Stomach (tissue), 4 donors: ENCODE results near the gene TRPM1.

Source experiments
- CTCF ChIP-seq, 7 experiments: fragments of 450-650 bp in 4 of 7; fragments of 200-600 bp in 3 of 7; sonication (generic) in 3 of 7; IDR thresholded peaks; one replicate each; pipeline ENCODE4 v1.5.1; 2016 to 2019; ENCODE audit warnings: antibody characterized with exemption in 7 of 7, control low read depth in 2 of 7, mild to moderate bottlenecking in 1 of 7
- EP300 ChIP-seq: sonication (generic); formaldehyde crosslinking; IDR thresholded peaks from one replicate; pipeline ENCODE4 v1.6.1; 2017; ENCODE audit warnings: antibody characterized with exemption
- POLR2A ChIP-seq, 4 donors: fragments of 450-650 bp; IDR thresholded peaks; one replicate each; pipeline ENCODE4 v1.6.1; 2016; ENCODE audit warnings: antibody characterized with exemption in 4 of 4, control low read depth in 2 of 4, mild to moderate bottlenecking in 1 of 4, moderate library complexity in 1 of 4
- POLR2AphosphoS5 ChIP-seq, 3 donors: sonication (generic); formaldehyde crosslinking; IDR thresholded peaks; one replicate each; pipeline ENCODE4 v1.6.1; 2016; ENCODE audit warnings: antibody characterized with exemption in 3 of 3

GRCh38 chr15:31108836-31109235, 7.3 kb upstream of the TRPM1 start:
- TF ChIP-seq CTCF (IDR thresholded peaks at IDR 0.05) (no peak), POLR2A (IDR thresholded peaks at IDR 0.05) (no peak), POLR2AphosphoS5 (IDR thresholded peaks at IDR 0.05) (no peak), EP300 (no peak)
